Measurements from ENCODE around the gene CTDSPL. TPM values are rescaled to one million over a fixed set of nuclear protein-coding genes. Genes with fewer than 3 reads are reported as not detected.

CTDSPL gene
- total and polyA plus RNA-seq, 4 donors = 21.3 to 48.0 (median 35.4) TPM

DNA sequence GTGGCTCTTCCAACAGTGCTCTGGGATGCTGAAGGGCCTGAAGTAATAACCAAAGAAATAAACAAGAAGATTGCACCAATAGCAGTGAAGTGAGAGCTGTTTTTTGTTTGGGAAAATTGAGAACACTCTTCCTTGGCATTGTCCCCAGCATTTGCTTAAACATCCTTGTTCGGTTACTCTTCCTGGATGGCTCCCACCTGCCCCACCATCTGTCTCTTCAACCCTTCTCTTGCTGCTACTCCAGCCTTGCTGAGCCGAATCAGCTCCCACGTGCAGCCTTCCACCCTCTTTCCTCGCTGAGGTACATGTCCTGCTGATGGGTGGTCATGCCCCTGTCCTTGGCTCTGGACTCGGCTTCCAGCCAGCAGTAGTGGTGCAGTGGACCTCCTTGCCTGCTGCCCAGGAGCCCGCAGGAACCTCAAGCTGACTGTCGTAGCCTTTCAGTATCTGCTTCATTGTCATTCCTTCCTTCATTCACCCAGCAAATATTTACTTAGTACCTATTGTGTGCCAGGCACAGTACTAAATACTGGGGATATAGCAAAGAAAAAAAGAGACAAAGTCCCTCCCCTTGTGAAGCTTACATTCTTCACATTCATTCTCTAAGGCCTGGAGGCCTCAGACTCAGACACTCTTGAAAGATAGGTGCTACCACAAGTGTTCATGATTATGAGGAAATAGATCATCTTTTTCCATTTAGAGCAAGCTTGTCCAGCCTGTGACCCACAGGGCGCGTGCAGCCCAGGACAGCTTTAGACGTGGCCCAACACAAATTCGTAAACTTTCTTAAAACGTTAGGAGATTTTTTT lies 111.8 kb downstream of the CTDSPL start:
- Histone ChIP-seq H3K4me1 (ENCODE audit: control insufficient read depth in 1 of 2, insufficient read depth in 2 of 2, low read length in 2 of 2) (no peaks in the 10 kb centered on the region), H3K36me3 (ENCODE audit: control insufficient read depth in 1 of 2, insufficient read depth in 2 of 2, low read length in 1 of 2) (peaks cover 1 to 4% of the 10 kb centered on the region in 2 donors), H3K4me3 (ENCODE audit: low read length in 2 of 2) (no peak overlapping the region), H3K27me3 (ENCODE audit: control insufficient read depth in 1 of 2, insufficient read depth in 2 of 2, low read length in 1 of 2) (no peaks in the 10 kb centered on the region), H3K9me3 (ENCODE audit: control insufficient read depth, low read length) (no peaks in the 10 kb centered on the region), H3K27ac (ENCODE audit: low read depth in 1 of 2, low read length in 2 of 2) (no peak overlapping the region)
- intact Hi-C loops (cut with DNase I) = no loop called here
- ATAC-seq (ENCODE audit: low FRiP score) = no peak
- 81 to 87% methylated on average over 12 of the region's 12 CpGs for WGBS, 2 donors
- no peak for DNase-seq

DNA sequence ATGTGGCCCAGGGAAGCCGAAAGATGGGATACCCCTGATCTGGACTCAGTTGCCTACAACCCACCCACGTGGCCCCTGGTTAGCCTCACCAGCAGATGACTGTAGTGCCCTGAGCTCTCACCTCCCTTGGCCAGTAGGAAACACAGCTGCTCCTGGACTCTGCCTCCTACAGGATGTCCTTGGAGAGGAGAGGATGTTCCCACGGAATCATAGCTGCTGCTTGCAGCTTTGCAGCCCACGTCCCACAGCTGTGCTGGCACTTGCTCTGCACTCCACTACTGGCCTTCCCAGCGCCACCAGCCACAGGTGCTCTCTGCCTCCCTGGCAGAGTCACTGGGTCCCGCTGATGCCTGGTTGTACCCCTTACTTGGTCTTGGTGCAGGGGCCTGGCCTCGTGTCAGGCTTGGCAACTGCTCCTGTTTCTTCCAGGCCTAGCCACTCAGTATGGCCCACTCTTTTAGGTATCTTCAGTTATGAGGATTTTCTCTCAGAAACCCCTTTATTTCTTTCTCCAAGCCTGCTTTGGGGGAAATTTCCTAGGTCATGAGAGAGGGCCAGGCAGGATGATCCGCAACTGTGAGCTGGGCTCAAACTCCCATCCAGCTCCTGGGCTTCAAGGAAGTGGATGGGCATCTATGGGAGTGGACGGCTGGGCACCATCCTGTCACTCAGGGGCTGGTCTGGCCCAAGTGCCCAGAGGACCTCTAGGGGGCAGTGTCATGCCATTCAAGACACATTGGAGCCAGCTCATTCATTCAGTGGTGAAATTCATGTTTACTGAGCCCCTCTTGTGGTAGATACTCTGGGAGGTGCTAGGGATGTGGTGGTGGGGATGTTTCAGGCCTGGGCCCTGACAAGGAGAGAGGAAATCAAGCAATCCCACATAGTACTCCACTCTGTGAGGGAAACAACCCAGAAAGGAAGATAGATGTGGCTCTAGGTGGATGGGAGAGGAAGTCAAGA lies 112.7 kb downstream of the CTDSPL start:
- Histone ChIP-seq H3K36me3 (ENCODE audit: control insufficient read depth in 1 of 2, insufficient read depth in 2 of 2, low read length in 1 of 2) (peaks cover 1 to 4% of the 10 kb centered on the region in 2 donors), H3K27ac (ENCODE audit: low read depth in 1 of 2, low read length in 2 of 2) (no peak overlapping the region)
- peak in 1 of 2 donors; percentile 74 for DNase-seq

DNA sequence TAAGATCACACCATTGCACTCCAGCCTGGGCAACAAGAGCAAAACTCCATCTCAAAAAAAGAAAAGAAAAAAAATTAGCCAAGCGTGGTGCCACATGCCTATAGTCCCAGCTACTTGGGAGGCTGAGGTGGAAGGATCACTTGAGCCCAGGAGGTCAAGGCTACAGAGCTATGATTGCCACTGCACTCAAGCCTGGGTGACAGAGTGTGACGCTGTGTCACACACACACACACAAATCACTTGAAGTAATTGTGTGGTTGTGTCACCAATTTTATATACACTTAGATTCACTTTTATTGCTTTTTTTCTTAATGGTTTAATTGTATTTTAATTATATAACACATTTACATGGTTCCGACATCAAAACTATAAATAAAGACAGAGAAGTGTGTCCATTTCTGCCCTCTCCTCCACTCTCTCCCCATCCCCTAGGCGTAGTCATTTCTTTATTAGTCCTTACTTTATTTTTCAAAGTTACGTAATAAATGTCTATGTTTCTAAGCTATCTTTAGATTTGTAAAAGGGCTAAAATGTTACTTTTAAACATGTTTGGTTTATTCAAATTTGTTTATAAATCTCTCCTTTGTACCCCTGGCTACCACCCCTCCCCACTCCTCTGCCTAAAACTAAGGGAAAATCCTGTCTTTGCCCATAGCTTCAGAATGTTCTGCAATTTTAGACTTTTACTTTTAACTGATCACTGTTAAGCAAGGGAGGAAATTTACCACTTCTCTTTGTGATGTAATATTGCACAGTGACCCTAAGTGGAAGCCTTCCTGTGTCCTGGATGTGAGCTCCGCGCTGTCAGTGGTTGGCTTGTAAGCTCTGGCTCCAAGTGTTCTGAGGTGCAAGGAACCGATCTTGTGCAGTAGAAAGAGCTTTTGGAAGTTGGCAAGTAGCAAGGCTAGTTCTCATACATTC lies 118.1 kb downstream of the CTDSPL start:
- Histone ChIP-seq H3K27ac (ENCODE audit: low read depth in 1 of 2, low read length in 2 of 2) (no peak overlapping the region), H3K9me3 (ENCODE audit: control insufficient read depth, low read length) (no peaks in the 10 kb centered on the region), H3K27me3 (ENCODE audit: control insufficient read depth in 1 of 2, insufficient read depth in 2 of 2, low read length in 1 of 2) (no peaks in the 10 kb centered on the region), H3K4me1 (ENCODE audit: control insufficient read depth in 1 of 2, insufficient read depth in 2 of 2, low read length in 2 of 2) (no peaks in the 10 kb centered on the region), H3K36me3 (ENCODE audit: control insufficient read depth in 1 of 2, insufficient read depth in 2 of 2, low read length in 1 of 2) (peaks cover 7 to 10% of the 10 kb centered on the region in 2 donors), H3K4me3 (ENCODE audit: low read length in 2 of 2) (no peak overlapping the region)
- DNase-seq (no peak), ATAC-seq (ENCODE audit: low FRiP score) (no peak)
- intact Hi-C loops (cut with DNase I) = no loop called here
- WGBS, 2 donors = 88 to 90% methylated on average over 8 of the region's 8 CpGs

More for the DNA sequence above, 112.7 kb downstream of the CTDSPL start:
- WGBS, 2 donors = 72 to 73% methylated on average over 9 of the region's 9 CpGs
- Histone ChIP-seq H3K4me1 (ENCODE audit: control insufficient read depth in 1 of 2, insufficient read depth in 2 of 2, low read length in 2 of 2) (no peaks in the 10 kb centered on the region), H3K9me3 (ENCODE audit: control insufficient read depth, low read length) (no peaks in the 10 kb centered on the region), H3K27me3 (ENCODE audit: control insufficient read depth in 1 of 2, insufficient read depth in 2 of 2, low read length in 1 of 2) (no peaks in the 10 kb centered on the region), H3K4me3 (ENCODE audit: low read length in 2 of 2) (no peak overlapping the region)
- peak; percentile 78 for ATAC-seq (ENCODE audit: low FRiP score)
- intact Hi-C loops (cut with DNase I) = no loop called here

DNA sequence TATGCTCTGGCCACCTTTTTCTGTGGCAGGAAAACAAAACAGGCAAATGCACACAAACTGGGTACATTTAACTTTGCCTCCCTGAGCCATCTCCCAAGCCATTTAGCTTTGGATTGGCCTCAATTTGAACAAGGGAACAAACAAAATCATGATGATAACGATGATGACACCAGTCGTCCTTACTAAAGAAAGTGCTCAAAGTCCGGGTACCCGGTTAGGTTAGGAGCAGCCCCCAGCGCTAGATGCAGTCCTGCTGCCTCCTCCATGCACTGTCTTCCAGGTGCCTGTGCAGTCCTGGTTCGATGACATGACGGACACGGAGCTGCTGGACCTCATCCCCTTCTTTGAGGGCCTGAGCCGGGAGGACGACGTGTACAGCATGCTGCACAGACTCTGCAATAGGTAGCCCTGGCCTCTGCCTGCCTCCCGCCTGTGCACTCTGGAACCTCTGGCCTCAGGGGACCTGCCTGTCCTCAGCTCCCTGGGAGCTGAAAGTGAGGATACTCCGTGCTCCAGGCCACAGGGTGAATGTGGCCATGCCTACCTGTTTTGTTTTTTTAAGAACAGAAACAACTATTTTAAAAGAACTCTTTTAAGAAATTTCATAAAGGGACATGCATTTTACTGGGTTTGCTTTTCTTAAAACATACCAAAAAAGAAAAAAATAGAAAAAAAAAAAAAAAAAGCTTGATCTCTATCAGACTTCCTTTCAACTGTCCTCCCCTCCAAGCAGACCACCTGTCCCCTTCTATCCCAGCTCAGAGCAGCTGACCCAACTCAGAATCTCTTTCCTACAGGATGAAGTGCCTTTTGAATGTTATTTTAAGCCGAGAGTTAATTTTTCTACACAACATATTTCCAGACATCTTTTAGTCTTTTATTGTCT lies 119.0 kb downstream of the CTDSPL start:
- 86 to 88% methylated on average over 14 of the region's 14 CpGs for WGBS, 2 donors
- no peaks in the 10 kb centered on the region for H3K4me1 ChIP-seq (ENCODE audit: control insufficient read depth in 1 of 2, insufficient read depth in 2 of 2, low read length in 2 of 2)
- no peak overlapping the region for H3K4me3 ChIP-seq (ENCODE audit: low read length in 2 of 2)
- DNase-seq = no peak
- intact Hi-C loops (cut with DNase I) = no loop called here
- ATAC-seq (ENCODE audit: low FRiP score) = no peak
- no peak overlapping the region for H3K27ac ChIP-seq (ENCODE audit: low read depth in 1 of 2, low read length in 2 of 2)
- H3K27me3 ChIP-seq (ENCODE audit: control insufficient read depth in 1 of 2, insufficient read depth in 2 of 2, low read length in 1 of 2) = no peaks in the 10 kb centered on the region
- H3K9me3 ChIP-seq (ENCODE audit: control insufficient read depth, low read length) = no peaks in the 10 kb centered on the region
- peaks cover 4 to 9% of the 10 kb centered on the region in 2 donors for H3K36me3 ChIP-seq (ENCODE audit: control insufficient read depth in 1 of 2, insufficient read depth in 2 of 2, low read length in 1 of 2)

DNA sequence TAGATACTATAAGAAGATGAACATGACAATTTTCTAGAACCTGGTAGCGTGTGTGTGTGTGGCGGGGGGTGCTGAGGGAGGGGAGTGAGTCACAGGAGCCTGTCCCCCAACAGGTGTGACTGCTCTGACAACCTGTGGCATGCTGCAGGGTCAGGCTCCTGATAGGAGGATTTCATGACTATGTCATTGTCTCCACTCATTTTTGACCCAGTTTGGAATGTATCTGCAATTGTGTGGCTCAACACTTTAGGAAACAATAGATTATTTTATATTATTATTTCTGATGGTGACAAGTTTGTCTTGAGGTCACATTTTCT lies 119.6 kb downstream of the CTDSPL start:
- H3K9me3 ChIP-seq (ENCODE audit: control insufficient read depth, low read length) = no peaks in the 10 kb centered on the region
- peaks cover 3 to 9% of the 10 kb centered on the region in 2 donors for H3K36me3 ChIP-seq (ENCODE audit: control insufficient read depth in 1 of 2, insufficient read depth in 2 of 2, low read length in 1 of 2)
- no peak for ATAC-seq (ENCODE audit: low FRiP score)
- H3K4me3 ChIP-seq (ENCODE audit: low read length in 2 of 2) = no peak overlapping the region
- H3K4me1 ChIP-seq (ENCODE audit: control insufficient read depth in 1 of 2, insufficient read depth in 2 of 2, low read length in 2 of 2) = no peaks in the 10 kb centered on the region
- no peak overlapping the region for H3K27ac ChIP-seq (ENCODE audit: low read depth in 1 of 2, low read length in 2 of 2)
- intact Hi-C loops (cut with DNase I) = no loop called here
- DNase-seq = no peak
- WGBS, 2 donors = 96 to 97% methylated on average over 2 of the region's 2 CpGs
- no peaks in the 10 kb centered on the region for H3K27me3 ChIP-seq (ENCODE audit: control insufficient read depth in 1 of 2, insufficient read depth in 2 of 2, low read length in 1 of 2)

DNA sequence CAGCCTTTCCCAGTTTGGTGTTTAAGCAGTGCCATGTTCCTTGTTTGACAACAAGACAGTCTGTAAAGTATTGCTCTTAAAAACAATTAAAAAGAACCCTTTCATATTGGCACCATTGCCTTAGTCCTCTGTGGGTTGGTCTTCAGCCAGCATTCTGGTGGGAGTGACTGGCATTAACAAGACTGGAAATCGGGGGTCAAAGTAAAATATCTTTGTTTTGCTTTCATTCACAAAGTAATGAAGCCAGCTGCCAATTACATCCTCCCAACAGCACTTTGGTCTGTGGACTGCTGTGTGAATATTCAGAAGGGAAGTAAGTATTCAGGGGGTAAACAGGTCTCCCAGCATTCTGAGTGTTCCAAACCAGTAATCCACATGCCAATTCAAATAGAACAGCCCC lies 120.7 kb downstream of the CTDSPL start:
- peaks cover 3 to 9% of the 10 kb centered on the region in 2 donors for H3K36me3 ChIP-seq (ENCODE audit: control insufficient read depth in 1 of 2, insufficient read depth in 2 of 2, low read length in 1 of 2)
- ATAC-seq (ENCODE audit: low FRiP score) = no peak
- DNase-seq = no peak
- no peaks in the 10 kb centered on the region for H3K27me3 ChIP-seq (ENCODE audit: control insufficient read depth in 1 of 2, insufficient read depth in 2 of 2, low read length in 1 of 2)
- H3K4me3 ChIP-seq (ENCODE audit: low read length in 2 of 2) = no peak overlapping the region
- intact Hi-C loops (cut with DNase I) = no loop called here
- 23 to 29% methylated on average over 1 of the region's 1 CpG for WGBS, 2 donors
- no peak overlapping the region for H3K27ac ChIP-seq (ENCODE audit: low read depth in 1 of 2, low read length in 2 of 2)
- no peaks in the 10 kb centered on the region for H3K9me3 ChIP-seq (ENCODE audit: control insufficient read depth, low read length)
- no peaks in the 10 kb centered on the region for H3K4me1 ChIP-seq (ENCODE audit: control insufficient read depth in 1 of 2, insufficient read depth in 2 of 2, low read length in 2 of 2)

DNA sequence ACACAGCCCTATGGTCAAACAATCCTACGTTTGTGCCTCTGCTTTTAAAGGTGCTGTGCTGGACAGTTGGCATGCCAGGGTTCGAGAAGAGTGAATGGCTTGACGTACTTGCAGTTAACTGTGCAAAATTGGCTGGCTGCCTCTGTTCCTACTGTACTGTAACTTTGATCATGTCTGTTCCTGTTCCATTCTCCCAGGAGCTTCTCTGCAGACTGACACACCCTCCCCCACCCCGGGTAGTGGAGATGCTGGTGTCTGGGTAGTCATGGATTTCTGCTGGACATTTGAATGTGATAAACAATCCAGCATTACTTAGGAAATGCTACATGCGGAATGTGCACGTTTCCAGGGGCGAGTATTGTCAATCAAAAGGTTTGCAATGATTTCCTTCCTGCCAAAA lies 122.4 kb downstream of the CTDSPL start:
- H3K4me3 ChIP-seq (ENCODE audit: low read length in 2 of 2) = no peak overlapping the region
- peaks cover 3 to 9% of the 10 kb centered on the region in 2 donors for H3K36me3 ChIP-seq (ENCODE audit: control insufficient read depth in 1 of 2, insufficient read depth in 2 of 2, low read length in 1 of 2)
- intact Hi-C loops (cut with DNase I) = no loop called here
- H3K9me3 ChIP-seq (ENCODE audit: control insufficient read depth, low read length) = no peaks in the 10 kb centered on the region
- H3K27ac ChIP-seq (ENCODE audit: low read depth in 1 of 2, low read length in 2 of 2) = no peak overlapping the region
- no peaks in the 10 kb centered on the region for H3K4me1 ChIP-seq (ENCODE audit: control insufficient read depth in 1 of 2, insufficient read depth in 2 of 2, low read length in 2 of 2)
- no peaks in the 10 kb centered on the region for H3K27me3 ChIP-seq (ENCODE audit: control insufficient read depth in 1 of 2, insufficient read depth in 2 of 2, low read length in 1 of 2)
- ATAC-seq (ENCODE audit: low FRiP score) (no peak), DNase-seq (no peak)
- WGBS, 2 donors = 83% methylated on average over 7 of the region's 7 CpGs
